ENCODE results near the gene PROZ. TPM values are rescaled to one million over a fixed set of nuclear protein-coding genes. Genes with fewer than 3 reads are reported as not detected.

The PROZ gene
- polyA plus RNA-seq, 2 of the 4 experiments (the other 2 are of a cell fraction), result not detected

GRCh38 chr13:113162783-113163685 lies 4.6 kb downstream of the PROZ start:
- TF ChIP-seq RARB (CRISPR knock-in tag; IDR thresholded peaks at IDR 0.05) (no peak), REST (IDR thresholded peaks at IDR 0.05) (no peak), HES2 (IDR thresholded peaks at IDR 0.05) (no peak), HOXB13 (CRISPR knock-in tag; IDR thresholded peaks at IDR 0.05; ENCODE audit: low read depth) (no peak), MAZ (IDR thresholded peaks at IDR 0.05; ENCODE audit: borderline replicate concordance, low read depth, low read length) (no peak), ATOH8 (CRISPR knock-in tag; IDR thresholded peaks at IDR 0.05; ENCODE audit: low read depth) (no peak), MYC (IDR thresholded peaks at IDR 0.05; ENCODE audit: borderline replicate concordance, low read length) (no peak), EHMT2 (IDR thresholded peaks at IDR 0.05; ENCODE audit: low read depth) (no peak), CHD2 (IDR thresholded peaks at IDR 0.05; ENCODE audit: low read length, partially characterized antibody) (no peak), ESRRA (IDR thresholded peaks at IDR 0.05; ENCODE audit: borderline replicate concordance, low read length) (no peak), NPAS2 (CRISPR knock-in tag; IDR thresholded peaks at IDR 0.05; ENCODE audit: borderline replicate concordance) (no peak), NFE2L2 (conservative IDR thresholded peaks at IDR 0.05; ENCODE audit: low read length) (no peak), PBX3 (IDR thresholded peaks at IDR 0.05) (no peak), FOXS1 (CRISPR knock-in tag; IDR thresholded peaks at IDR 0.05) (no peak), HOXA7 (CRISPR knock-in tag; IDR thresholded peaks at IDR 0.05) (no peak), POLR2A (IDR thresholded peaks at IDR 0.05; ENCODE audit: low read length) (no peak), BCL3 (IDR thresholded peaks at IDR 0.05) (no peak)
- FAIRE-seq (no peak), ATAC-seq (peak; percentile 34 to 36; a peak in 4 of 6 replicates), DNase-seq (ENCODE audit: low read depth in 1 of 2, low spot score in 1 of 2) (no peak)
- 70% methylated on average over 14 of the region's 25 CpGs for WGBS (ENCODE audit: missing lambda C conversion rate)
- Histone ChIP-seq H3K4me1 (no peaks in the 10 kb centered on the region), H3K4me2 (no peak overlapping the region), H3K9me3 (no peaks in the 10 kb centered on the region), H3K4me3 (no peak overlapping the region), H3K27ac (no peak overlapping the region)
- CTCF ChIA-PET, result no interaction called here
- POLR2A ChIA-PET, result no interaction called here

GRCh38 chr13:113164492-113164891 lies 6.0 kb downstream of the PROZ start:
- Histone ChIP-seq H3K4me3 (no peak overlapping the region), H3K9me3 (no peaks in the 10 kb centered on the region), H3K27ac (no peak overlapping the region), H3K4me2 (no peak overlapping the region), H3K4me1 (no peaks in the 10 kb centered on the region)
- CTCF ChIA-PET, result no interaction called here
- 97% methylated on average over 12 of the region's 12 CpGs for WGBS (ENCODE audit: missing lambda C conversion rate)
- no peak for TF ChIP-seq JUNB (IDR thresholded peaks at IDR 0.05)
- no peak for TF ChIP-seq USF2 (IDR thresholded peaks at IDR 0.05)
- FAIRE-seq, result no peak
- POLR2A ChIA-PET, result no interaction called here
- ATAC-seq, result no peak
- DNase-seq (ENCODE audit: low read depth in 1 of 2, low spot score in 1 of 2), result no peak
